KOPT-K1 (cell line): ENCODE data around the gene POLR2B.

Source experiments
- H3K27ac ChIP-seq: fragments of 200-600 bp; sonication (generic); 2 replicates; pipeline ENCODE4 v1.5.1; 2016; ENCODE audit warnings: antibody characterized with exemption, mild to moderate bottlenecking, low read depth, low read length; ENCODE audit not compliant: poor library complexity, severe bottlenecking
- H3K36me3 ChIP-seq: fragments of 200-600 bp; sonication (generic); 2 replicates; pipeline ENCODE4 v1.5.1; 2017; ENCODE audit warnings: antibody characterized with exemption, mild to moderate bottlenecking, low read length, moderate library complexity; ENCODE audit not compliant: insufficient read depth
- H3K9me3 ChIP-seq: fragments of 200-600 bp; sonication (generic); 2 replicates; pipeline ENCODE4 v1.5.1; 2017; ENCODE audit warnings: antibody characterized with exemption, low read length, mild to moderate bottlenecking; ENCODE audit not compliant: insufficient read depth, poor library complexity, severe bottlenecking

Gene POLR2B

DNA sequence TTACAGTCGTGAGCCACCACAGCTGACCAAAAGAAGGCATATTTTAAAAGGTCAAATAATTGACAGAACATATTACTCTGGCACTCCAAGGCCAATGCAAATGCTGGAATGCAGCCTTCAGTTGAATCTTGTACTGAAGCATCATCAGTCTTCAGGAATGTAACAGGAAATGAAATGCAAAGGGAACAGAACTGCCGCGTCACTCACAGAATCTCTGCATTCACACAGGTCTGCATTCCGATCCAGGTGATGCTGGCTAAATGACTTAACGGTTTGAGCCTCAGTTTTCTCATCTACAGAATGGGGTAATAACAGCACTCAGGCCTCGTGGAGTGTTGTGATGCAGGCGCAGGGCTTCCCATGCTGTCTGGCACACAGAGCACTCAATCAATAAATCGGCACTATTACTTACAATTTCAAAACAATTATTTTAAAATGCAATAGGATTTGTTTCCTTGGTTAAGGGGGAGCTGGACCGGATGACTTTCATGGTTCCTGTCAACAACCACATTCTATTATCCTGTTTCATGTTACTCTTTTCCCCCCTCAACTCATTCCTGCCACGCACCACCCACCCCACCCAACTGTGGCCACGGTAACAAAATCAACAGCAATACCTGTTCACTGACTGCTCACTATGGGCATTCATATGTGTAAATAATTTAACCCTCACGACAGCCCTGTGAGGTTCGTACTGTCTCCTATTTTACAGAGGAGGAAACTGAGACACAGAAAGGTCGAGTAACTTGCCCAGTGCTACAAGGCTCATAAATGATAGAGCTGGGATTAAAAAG is 99.1 kb downstream of the POLR2B start:
- Histone ChIP-seq H3K36me3 (no peaks in the 10 kb centered on the region), H3K27ac (no peak overlapping the region), H3K9me3 (no peaks in the 10 kb centered on the region)

- Histone ChIP-seq H3K9me3 (no peaks in the 10 kb centered on the region), H3K27ac (no peak overlapping the region), H3K36me3 (no peaks in the 10 kb centered on the region)
These were observed 100.2 kb downstream of the POLR2B start for GRCh38 chr4:57078685-57079521.
